H4 (cell line): Measurements from ENCODE around the gene EHF. TPM values are rescaled to one million over a fixed set of nuclear protein-coding genes. Genes with fewer than 3 reads are reported as not detected.

Experiments
- DNase-seq: peaks from one replicate; pipeline ENCODE4 v3.0.0-alpha.2; 2015; ENCODE audit warnings: low spot score
- total RNA-seq: library from RNA; depleted of rRNA; stranded (reverse); fragments of >200 nt; shearing (Covaris generic); gene quantifications from 2 replicates; pipeline ENCODE4 v1.2.3, GENCODE V29; 2014

Gene EHF
- total RNA-seq, 1 experiment from 2014 or later, result not detected

GRCh38 chr11:34601609-34602008 is 19.3 kb upstream of the EHF start:
- DNase-seq, result no peak

- no peak for DNase-seq
Observed at GRCh38 chr11:34602245-34602644, 18.6 kb upstream of the EHF start.

GRCh38 chr11:34603129-34604001 is 17.5 kb upstream of the EHF start:
- no peak for DNase-seq

- DNase-seq, result no peak
Observed at GRCh38 chr11:34604145-34604544, 16.7 kb upstream of the EHF start.

GRCh38 chr11:34604911-34605310 is 16.0 kb upstream of the EHF start:
- DNase-seq, result no peak

DNA sequence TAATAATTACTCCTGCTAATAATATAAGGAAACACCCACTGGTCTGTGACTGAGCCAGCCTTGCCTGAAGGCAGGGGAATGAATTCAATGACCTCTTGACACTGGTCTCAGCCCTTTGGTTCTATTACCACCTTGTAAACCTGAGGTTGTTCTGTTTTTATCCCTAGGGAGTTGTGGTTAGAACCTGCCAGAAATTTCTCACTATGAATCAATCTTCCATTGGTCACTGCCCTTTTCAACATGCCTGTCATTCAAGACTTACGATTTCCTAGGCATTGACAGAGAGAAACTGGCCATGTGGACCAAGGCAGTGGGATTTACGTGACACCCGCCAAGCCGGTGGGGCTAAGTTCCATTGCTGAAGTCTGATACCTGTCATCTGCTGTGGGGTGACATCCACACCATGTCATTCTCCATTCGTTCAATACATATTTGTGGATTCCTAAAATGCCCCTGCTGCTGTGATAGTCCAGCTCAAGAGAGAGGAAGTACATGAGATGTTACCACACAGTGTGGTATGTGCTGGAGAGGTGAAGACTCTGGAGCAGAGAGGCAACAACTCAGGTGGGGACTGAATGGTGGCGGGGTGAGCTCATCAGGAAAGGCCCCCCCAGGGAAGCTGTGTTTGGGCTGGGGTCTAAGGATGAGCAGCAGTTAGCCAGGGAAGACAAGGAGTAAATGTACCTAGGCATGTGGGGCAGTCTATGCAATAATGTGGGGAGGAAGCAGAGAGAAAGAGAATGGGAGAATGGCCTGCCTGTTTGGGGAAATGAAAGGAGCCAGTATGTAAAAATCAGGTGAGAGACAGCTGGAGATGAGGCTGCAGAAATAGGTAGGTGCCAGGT is 15.2 kb upstream of the EHF start:
- no peak for DNase-seq

- no peak for DNase-seq
Observed at GRCh38 chr11:34606326-34607120, 14.4 kb upstream of the EHF start.

DNA sequence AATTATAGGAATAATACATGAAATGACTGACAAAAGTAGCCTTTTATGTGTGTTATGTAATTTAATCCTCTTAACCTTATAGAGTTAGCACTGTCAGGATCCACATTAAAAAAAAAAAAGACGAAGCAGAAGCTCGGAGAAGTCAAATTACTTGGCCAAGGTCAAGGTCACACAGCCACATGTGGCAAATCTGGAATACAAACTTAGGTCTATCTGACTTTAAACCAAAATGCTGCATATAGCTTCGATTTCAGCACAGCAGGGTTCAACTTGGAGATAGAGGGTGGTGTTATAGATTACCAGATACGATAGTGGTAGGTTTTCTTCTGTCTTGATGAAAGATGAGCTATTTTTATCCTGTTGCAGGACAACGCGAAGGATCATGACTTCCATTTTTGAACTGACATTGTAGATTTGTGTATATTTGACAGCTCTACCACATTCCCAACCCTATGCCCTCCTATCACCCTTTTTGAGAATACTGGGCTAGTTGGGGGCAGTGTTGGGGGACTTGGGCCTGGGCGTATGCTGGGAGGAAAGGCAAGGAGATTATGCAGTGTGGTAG is 11.6 kb upstream of the EHF start:
- no peak for DNase-seq

DNA sequence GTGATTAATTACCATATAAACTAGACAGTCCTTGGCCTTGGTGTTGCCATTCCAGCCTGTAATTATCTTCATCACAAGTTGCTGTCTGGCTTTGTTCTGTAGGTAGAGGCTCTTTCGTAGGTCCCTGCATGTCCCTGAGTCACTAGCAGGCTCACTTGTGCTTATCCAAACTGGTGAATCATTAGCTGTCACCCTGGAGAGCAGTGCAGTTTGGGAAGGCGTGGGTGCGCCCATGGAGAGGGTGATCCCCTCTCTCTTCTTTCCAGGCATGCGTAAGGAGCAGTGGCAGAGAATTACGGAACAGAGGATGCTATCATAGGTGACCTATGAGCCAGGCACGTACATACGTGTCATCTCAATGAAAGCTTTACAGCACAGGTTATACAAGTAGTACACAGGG is 11.0 kb upstream of the EHF start:
- DNase-seq, result no peak

- no peak for DNase-seq
Observed at GRCh38 chr11:34610324-34611041, 10.4 kb upstream of the EHF start.

DNA sequence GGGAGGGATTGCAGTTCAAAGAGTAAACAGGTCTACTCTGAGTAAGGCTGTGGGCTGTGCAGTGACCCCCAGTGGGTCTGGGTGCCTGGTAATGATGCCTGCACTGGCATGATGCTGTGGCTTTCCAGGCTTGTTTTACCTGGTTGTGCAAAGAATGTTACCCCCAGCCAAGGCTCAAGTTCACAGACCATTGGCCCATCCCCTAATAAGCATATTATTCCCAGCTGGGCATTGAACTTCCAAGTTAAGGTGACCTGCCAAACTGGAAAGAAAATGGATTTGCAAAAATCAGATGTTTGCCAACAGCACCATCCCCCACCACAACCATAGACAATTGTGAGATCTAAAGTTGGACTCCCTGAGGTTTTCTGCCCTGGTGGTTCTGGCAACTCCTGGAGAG is 7.9 kb upstream of the EHF start:
- DNase-seq, result no peak

- no peak for DNase-seq
Observed at GRCh38 chr11:34613552-34614056, 7.3 kb upstream of the EHF start.

GRCh38 chr11:34614344-34615104 is 6.4 kb upstream of the EHF start:
- no peak for DNase-seq

DNA sequence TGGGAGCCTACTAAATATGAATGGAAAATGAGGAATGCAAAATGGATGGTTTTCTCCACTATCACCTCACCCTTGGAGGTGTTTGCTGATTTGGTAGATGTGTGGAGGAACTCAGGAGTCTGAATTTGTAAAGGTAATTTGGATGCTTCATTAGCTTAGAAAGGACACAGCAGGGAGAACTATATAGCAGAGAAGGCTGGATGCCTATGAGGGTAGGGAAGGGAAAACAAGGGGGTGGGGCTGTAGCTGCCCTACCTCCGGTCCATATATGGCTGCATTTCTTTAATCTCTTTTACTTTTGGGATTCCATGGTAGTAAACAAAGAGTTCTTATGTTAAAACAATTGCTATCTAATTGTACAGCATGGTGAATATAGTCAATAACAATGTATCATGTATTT is 4.8 kb upstream of the EHF start:
- no peak for DNase-seq

DNA sequence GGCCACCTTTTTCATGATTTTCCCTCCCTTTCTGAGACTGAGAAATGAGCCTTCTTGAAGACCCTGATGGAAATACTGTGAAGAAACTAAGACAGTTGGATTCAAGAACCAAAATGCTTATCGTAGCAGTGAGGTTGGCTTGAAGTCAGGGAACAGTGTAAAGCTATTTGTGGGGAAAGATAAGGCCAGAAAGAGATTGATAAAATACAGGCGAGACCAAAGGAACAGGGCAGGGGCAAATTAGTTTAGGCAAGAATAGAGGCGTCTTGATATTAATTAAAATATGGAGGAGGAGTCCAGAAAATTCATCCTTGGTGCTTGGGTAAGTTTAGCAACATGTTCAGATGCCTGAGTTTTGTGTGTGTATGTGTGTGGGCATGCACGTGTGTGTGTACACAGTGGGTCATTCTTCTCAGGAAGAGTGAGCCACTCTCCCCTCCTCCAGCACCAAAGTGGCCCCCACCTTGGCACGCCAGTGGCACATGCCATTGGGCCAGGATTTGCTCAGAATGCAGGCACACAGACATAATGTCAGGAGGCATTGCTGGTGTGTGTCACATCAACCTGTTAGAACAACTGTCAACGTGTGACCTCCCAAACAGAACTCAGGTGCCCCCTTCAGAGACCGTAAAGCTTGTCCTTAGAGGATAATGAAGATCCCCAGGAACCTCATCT is 3.9 kb upstream of the EHF start:
- DNase-seq, result no peak

DNA sequence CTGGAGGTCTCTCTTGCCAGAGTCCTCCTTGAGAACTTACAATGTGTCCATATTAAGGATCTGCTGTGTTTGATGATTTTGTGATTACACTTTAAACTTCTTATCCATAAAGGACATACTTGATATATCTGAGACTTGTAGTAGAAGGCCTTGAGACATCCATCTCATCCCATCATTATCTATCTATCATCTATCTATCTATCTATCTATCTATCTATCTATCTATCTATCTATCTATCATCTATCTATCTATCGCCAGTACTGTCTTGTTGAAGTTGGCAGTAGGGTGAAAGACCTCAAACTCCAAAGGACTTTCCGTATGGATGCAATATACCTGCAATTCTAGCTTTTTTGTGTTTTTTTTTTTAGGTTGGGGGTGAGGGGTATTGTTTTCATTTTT is 2.5 kb upstream of the EHF start:
- DNase-seq, result no peak

DNA sequence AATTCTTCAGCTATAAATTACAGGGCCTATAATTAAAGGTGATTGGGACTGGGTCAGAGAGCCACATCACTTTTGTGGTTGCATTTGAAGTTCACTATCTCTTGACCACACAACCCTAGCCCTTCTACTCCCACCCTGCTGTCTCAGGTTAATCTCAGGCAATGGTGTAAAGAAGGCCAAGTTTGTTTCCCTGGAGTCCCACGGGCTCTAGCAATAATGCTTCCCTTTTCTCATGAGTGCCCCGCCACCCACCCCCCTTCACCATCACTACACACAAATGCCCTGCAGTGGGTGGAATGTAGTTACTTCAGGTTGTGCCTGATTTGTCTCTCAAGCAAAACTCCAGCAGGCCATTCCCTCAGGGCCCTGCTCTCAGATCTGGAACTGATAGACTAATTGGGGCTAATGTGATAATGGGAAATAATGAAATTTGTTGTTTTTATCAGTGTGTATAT is 1.8 kb upstream of the EHF start:
- no peak for DNase-seq

DNA sequence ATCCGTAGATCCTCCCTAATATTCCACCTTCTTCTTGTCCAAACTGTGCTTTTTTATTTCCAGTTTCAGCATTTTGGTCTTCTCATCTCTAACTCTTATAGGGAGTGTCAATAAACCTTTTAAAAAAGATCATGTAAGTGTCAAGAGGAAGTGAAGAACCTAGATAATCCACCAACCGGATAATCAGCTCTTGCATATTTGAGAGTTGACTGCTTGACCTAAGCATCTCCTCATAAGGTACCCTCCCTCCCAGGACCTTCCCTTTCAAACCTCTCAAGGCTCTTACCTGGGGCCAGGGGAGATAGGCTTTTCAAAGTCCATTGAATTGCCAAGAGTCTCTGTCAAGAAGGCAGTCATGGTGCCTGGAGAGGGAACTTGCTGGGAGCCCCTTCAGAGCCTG is 691 bp upstream of the EHF start:
- DNase-seq, result no peak

GRCh38 chr11:34621876-34622275 is 983 bp downstream of the EHF start:
- no peak for DNase-seq

DNA sequence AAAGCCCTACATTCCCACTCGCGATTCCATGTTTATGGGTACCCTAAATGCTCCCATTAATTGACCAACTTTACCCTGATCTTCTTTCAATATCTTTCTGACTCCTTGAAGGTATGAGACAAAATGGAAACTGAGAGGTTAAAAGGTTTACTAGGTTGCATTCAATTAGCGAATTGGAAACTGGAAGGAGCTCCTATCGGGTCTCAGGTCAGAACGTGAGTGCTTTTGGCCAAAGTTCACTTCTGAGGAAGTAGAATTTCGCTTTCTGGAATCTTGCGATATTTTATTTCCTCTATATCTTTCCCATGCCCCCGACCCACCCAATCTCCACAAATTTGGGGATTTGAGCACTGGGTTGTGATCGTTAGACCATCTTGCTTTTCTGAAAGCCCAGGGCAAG is 2.6 kb downstream of the EHF start:
- DNase-seq, result no peak
